Activated CD8-positive, alpha-beta memory T cell treated with anti-CD3 and anti-CD28 coated beads for 36 hours (primary cell): Measurements from ENCODE around the gene FBXO21. TPM values are rescaled to one million over a fixed set of nuclear protein-coding genes. Genes with fewer than 3 reads are reported as not detected.
"Not testable (repeated sequence)": the region's sequence is repeated elsewhere in the genome, so short reads cannot be mapped to it uniquely, and the experiment has no call there.

Source experiments
- CTCF ChIA-PET: fragments of 350-600 bp; sonication (Branson Sonifier 250); formaldehyde crosslinking; loops from one replicate; lab custom pipeline; 2021; ENCODE audit warnings: antibody characterized with exemption; lab: Charles Lee
- POLR2A ChIA-PET: fragments of 350-600 bp; sonication (Branson Sonifier 250); formaldehyde crosslinking; loops from one replicate; lab custom pipeline; 2021; ENCODE audit warnings: antibody characterized with exemption; lab: Charles Lee
- total RNA-seq, 2 experiments: library from RNA; stranded (reverse); gene quantifications; one replicate each; pipeline ENCODE4 v1.2.3, GENCODE V29; 2021

Gene FBXO21, protein sequence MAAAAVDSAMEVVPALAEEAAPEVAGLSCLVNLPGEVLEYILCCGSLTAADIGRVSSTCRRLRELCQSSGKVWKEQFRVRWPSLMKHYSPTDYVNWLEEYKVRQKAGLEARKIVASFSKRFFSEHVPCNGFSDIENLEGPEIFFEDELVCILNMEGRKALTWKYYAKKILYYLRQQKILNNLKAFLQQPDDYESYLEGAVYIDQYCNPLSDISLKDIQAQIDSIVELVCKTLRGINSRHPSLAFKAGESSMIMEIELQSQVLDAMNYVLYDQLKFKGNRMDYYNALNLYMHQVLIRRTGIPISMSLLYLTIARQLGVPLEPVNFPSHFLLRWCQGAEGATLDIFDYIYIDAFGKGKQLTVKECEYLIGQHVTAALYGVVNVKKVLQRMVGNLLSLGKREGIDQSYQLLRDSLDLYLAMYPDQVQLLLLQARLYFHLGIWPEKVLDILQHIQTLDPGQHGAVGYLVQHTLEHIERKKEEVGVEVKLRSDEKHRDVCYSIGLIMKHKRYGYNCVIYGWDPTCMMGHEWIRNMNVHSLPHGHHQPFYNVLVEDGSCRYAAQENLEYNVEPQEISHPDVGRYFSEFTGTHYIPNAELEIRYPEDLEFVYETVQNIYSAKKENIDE
- 10 to 100 TPM; 27.4 to 28.0 TPM for total RNA-seq

- ChIA-PET CTCF (no interaction called here), POLR2A (no interaction called here)
Measured at GRCh38 chr12:117190210-117190781, at the start of gene FBXO21. Gene FBXO21, minus strand, starts transcription at chr12:117190470. Its CDS starts 14 bp downstream, at chr12:117190456.

- CTCF ChIA-PET, result interaction anchor here (0.6 to 1.8 kb wide), 4 partner anchors 18 to 601 kb away, joined by 3 to 7 read pairs (median 4); no protein-coding TSS in a partner anchor
- POLR2A ChIA-PET, result no interaction called here
Measured at GRCh38 chr12:117236456-117237001, 46.3 kb upstream of the FBXO21 start.

DNA sequence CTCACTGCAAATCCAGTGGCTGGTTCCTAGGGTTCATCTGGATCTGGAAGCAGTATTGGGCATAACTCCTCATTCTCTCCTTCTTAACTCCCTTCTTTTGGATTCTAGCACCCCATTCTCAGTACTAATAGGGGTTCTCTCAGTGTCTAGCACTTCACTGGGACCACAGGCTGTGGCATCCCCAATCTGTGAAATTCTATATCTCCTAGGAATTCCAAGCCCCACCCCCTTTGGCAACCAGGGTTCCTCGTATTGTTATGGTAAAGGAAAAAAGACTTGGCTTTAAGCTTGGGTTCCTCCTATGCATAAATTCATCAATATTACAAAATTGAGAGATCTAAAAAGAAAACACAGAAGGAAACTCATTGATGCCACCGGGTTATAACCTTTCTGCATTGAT, 45.0 kb upstream of the FBXO21 start:
- ChIA-PET CTCF (no interaction called here), POLR2A (no interaction called here)

DNA sequence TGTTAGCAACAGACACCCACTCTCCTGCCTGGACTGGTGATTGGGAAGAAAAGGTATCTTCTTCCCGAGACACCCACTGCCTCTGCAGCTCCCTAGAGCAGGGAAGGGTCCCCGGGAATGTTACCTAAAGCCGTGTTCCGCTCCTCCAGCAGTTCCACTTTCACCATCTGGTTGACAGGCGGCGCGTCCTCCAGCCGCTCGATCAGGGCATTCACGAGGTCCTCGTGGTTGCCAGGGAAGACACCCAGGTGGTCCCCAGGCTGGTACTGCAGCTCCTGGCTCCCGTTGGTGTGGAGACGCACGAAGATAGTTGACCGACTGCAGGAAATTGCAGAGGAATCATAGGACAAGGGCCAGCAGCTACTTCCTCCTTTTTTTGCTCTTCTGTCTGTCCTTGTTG, 44.2 kb upstream of the FBXO21 start:
- ChIA-PET CTCF (interaction anchor here (1.2 kb wide), 1 partner anchor 22 kb away, joined by 4 read pairs; no protein-coding TSS in a partner anchor), POLR2A (no interaction called here)

GRCh38 chr12:117231750-117232149, 41.5 kb upstream of the FBXO21 start:
- ChIA-PET CTCF (no interaction called here), POLR2A (no interaction called here)

DNA sequence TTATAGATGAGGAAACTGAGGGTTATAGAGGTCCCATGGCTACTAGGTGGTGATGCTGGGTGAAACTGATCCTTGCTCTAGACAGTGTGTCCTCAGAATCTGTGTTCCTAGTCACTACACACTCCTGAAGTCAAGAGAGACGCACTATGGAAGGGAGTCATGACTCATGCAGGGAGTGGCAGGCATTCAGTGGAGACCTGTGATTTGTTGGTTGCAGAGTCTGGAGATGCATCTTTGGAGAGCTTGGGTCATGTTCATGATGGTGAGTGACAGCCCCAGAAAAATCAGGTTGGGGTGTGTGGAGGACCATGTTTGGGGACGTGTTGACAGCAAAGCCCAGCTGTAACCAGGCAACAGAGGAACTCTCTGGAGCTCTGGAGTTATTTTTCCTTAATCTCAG, 38.0 kb upstream of the FBXO21 start:
- POLR2A ChIA-PET, result no interaction called here
- CTCF ChIA-PET, result no interaction called here

- CTCF ChIA-PET, result no interaction called here
- POLR2A ChIA-PET, result no interaction called here
Measured at GRCh38 chr12:117227000-117227653, 36.9 kb upstream of the FBXO21 start.

- POLR2A ChIA-PET, result no interaction called here
- CTCF ChIA-PET, result no interaction called here
Measured at GRCh38 chr12:117226505-117226904, 36.2 kb upstream of the FBXO21 start.

DNA sequence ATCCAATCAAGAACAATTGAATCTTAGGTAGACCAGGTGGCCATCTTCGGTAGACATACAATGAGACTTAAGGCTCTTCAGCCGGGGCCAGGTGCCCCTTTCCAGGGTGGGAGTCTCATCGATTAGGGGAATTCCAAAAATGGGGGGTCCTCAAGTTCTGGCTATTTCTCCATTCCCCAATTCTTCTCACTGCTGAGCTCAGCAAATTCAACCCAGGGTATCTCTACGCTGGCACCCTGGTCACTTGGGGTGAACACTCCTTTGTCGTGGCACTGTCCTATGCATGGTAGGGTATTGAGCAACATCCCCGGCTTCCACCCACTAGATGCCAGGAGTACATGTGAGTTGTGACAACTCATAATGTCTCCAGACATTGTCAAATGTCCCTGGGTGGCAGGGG, 34.9 kb upstream of the FBXO21 start:
- ChIA-PET POLR2A (no interaction called here), CTCF (no interaction called here)

GRCh38 chr12:117220947-117221346, 30.7 kb upstream of the FBXO21 start:
- CTCF ChIA-PET, result interaction anchor here (0.6 to 1.1 kb wide), 2 partner anchors 414 to 629 kb away, joined by 3 read pairs; no protein-coding TSS in a partner anchor
- POLR2A ChIA-PET, result not testable (repeated sequence)

GRCh38 chr12:117218149-117218548, 27.9 kb upstream of the FBXO21 start:
- POLR2A ChIA-PET, result no interaction called here
- CTCF ChIA-PET, result interaction anchor here (1.3 kb wide), 1 partner anchor 19 kb away, joined by 4 read pairs; no protein-coding TSS in a partner anchor

DNA sequence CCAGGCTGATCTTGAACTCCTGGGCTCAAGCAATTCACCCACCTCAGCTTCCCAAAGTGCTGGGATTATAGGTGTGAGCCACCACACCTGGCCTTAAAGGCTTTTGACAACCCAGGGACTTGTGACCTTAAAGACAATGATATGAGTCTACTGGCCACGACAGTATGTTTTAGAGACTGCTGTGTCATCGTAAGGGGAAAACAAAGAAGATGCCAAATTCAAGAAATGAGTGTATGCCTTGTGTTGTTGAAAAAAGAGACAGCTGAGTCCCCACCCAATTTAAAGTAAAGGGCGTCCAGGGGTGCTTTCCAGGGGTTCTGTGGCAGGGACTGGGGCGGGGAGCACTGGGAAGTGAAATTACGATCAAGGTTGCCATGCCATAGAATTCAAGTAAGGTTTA, 26.4 kb upstream of the FBXO21 start:
- ChIA-PET CTCF (no interaction called here), POLR2A (no interaction called here)

DNA sequence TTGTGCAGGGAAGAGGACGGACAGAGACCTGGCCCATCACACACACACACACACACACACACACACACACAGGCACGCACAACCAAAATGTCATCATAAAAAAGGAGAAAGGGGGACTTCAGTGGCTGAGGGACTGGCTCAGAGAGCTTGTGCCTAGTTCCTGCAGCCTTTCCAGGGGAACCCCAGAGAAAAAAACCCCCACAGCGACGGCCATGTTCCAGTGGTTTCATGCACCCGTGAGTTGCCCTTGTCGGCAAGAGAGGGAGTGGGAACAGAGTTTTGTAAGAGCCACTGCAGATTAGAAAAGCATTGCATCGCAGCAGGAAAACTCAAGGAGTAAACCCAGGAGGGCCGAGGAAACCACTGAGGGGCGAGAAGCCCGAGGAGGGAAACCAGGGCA, 24.5 kb upstream of the FBXO21 start:
- ChIA-PET POLR2A (no interaction called here), CTCF (no interaction called here)

DNA sequence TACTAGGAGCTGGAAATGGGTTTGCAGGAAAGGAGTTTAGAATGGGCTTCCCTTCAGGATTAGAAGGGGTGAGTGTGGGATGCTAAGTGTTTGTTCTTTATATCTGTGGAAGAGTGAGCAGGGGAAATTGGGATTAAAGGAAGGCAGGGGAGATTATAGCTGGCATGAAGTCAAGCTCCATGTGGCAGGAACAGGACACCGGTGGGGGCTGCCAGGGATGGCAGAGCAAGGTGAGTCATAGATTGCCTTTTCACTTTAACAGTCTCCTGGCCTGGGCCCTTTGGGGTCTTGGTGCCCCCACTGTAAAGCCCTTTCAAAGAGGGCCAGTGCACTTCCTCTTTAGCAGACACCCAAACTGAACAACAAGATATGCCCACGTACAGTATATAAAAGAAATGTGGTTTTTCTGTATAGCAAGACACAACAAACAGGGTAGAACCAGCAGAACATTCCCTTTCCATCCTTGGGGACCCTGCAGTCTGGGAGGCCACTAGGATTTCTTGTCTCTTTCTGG, 23.1 kb upstream of the FBXO21 start:
- ChIA-PET POLR2A (no interaction called here), CTCF (interaction anchor here (0.7 to 1.2 kb wide), 3 partner anchors 21 to 709 kb away, joined by 3 to 4 read pairs (median 3); no protein-coding TSS in a partner anchor)

DNA sequence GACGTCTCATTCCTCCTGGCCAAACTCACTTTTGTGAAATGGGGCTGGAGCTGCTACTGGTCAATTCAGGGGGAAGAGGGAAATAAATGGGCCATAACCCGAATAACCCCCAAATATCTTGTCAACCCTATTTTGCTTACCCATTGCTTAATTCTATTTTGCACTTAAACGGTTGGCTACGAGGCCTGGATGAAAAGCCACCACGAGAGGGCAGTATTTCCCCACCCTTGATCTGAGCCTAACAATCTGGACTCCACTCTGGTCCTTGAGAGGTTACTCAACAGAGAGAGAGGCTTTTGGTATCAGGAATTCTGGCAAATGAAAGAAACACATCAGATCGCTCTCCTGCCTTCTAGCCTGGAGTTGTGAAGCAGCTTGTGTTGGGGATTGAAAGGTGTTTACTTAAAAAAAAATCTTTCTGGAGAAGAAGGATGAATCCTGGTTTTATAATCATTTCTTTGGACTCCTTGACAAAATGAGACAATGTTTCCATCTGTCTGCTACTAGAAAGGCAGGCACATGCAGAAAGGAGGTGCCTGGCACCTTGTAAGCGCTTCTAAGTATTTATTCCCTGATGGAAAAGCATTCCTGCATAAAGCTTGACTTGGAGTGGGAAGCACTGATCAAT, 22.4 kb upstream of the FBXO21 start:
- ChIA-PET POLR2A (no interaction called here), CTCF (interaction anchor here (0.7 to 1.2 kb wide), 3 partner anchors 21 to 708 kb away, joined by 3 to 4 read pairs (median 3); no protein-coding TSS in a partner anchor)

DNA sequence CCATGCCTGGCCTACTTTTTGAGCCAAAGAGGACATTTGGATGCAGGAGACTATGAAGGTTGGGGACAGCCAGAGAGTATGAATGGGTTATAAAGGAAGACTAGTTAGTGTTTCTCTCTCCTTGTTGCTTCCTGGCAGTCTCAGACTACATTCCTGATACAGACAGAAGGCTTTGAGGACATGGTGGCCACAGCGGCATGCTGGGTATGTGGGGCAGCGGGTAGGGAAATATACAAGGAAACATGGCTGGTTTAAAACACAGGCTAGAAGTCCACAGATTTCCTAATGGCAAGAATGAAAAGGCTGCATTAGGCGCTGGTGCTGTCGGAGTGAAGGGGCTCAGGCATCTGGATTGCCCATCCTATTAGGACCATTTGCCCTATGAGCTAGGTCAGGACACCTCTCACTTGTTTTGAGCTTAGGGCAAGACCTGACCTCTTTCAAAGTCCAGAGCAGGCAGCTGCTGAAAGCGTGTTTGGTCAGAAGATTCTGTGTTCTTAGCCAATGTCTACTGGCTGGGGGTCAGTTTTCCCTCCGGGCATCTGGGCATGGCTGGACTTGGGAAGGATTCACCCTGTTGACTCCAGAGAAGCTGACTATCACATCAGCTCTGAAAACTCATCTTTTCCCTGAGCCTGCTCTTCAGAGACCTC, 20.1 kb upstream of the FBXO21 start:
- ChIA-PET CTCF (no interaction called here), POLR2A (interaction anchor here (0.6 kb wide), 1 partner anchor 489 kb away, joined by 3 read pairs; no protein-coding TSS in a partner anchor)

- POLR2A ChIA-PET, result no interaction called here
- CTCF ChIA-PET, result no interaction called here
Measured at GRCh38 chr12:117209626-117210025, 19.4 kb upstream of the FBXO21 start.

DNA sequence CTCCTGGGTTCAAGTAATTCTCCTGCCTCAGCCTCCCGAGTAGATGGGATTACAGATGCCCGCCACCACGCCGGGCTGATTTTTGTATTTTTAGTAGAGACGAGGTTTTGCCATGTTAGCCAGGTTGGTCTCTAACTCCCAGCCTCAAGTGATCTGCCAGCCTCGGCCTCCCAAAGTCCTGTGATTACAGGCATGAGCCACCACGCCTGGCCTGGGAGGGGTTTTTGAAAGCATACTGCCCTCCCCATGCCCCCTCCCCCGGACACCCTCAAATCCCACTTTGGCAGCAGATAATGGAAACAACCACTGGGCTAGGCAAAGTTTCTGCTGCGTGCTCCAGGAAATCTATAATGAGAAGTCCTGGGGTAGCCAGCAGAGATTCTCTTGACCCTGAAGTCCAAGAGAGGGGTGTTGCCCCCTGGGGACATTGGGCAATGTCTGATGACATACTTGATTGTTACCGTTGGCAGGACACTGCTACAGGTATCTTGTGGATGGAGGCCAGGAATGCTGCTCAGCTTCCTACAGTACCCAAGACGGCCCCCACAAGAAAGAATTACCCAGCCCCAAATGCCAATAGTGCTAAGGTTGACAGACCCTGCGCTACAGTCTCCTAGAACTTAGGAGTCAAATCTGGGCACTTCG, 18.7 kb upstream of the FBXO21 start:
- ChIA-PET POLR2A (no interaction called here), CTCF (no interaction called here)
